K562 (cell line): ENCODE data around the gene ALKBH7. TPM values are rescaled to one million over a fixed set of nuclear protein-coding genes. Genes with fewer than 3 reads are reported as not detected.

Experiments
- BRF1 ChIP-seq: IDR thresholded peaks from 3 replicates; pipeline ENCODE4 v1.6.1; 2011; ENCODE audit warnings: borderline replicate concordance, mild to moderate bottlenecking; ENCODE audit not compliant: insufficient read length; ENCODE audit errors: extremely low read depth
- CBX5 ChIP-seq: IDR thresholded peaks from 2 replicates; pipeline ENCODE4 v1.6.1; 2014; ENCODE audit warnings: low read depth, borderline replicate concordance
- CHCHD3 ChIP-seq: fragments of 250-450 bp; sonication (Bioruptor Pico); IDR thresholded peaks from 2 replicates; pipeline ENCODE4 v2.1.2; 2022; ENCODE audit warnings: mild to moderate bottlenecking
- ETV1 ChIP-seq: fragments of 450-650 bp; conservative IDR thresholded peaks from 2 replicates; pipeline ENCODE4 v1.6.1; 2016; ENCODE audit warnings: missing genetic modification characterization, control low read depth, low read depth, missing compliant biosample characterization
- FOS ChIP-seq: IDR thresholded peaks from 3 replicates; pipeline ENCODE4 v1.6.1; 2011; ENCODE audit not compliant: insufficient read length; ENCODE audit errors: extremely low read depth
- GABPB1 ChIP-seq: sonication (generic); formaldehyde crosslinking; IDR thresholded peaks from 2 replicates; pipeline ENCODE4 v1.8.0; 2022; ENCODE audit warnings: mild to moderate bottlenecking, missing genetic modification reagents
- HSF4 ChIP-seq: fragments of 250-450 bp; sonication (Bioruptor Pico); IDR thresholded peaks from 2 replicates; pipeline ENCODE4 v2.1.2; 2022; ENCODE audit warnings: mild to moderate bottlenecking, moderate library complexity, borderline replicate concordance
- MTA2 ChIP-seq: fragments of 450-650 bp; IDR thresholded peaks from 2 replicates; pipeline ENCODE4 v1.6.1; 2016; ENCODE audit warnings: low read depth
- MXI1 ChIP-seq: IDR thresholded peaks from 2 replicates; pipeline ENCODE4 v1.6.1; 2011; ENCODE audit warnings: low read depth, mild to moderate bottlenecking, improper control_type of control experiment, low read length
- NFATC3 ChIP-seq: fragments of 450-650 bp; IDR thresholded peaks from 2 replicates; pipeline ENCODE4 v1.6.1; 2017; ENCODE audit warnings: mild to moderate bottlenecking
- OTX1 ChIP-seq: fragments of 450-650 bp; formaldehyde crosslinking; IDR thresholded peaks from 2 replicates; pipeline ENCODE4 v1.4.0; 2022; ENCODE audit warnings: mild to moderate bottlenecking
- POLR2H ChIP-seq: IDR thresholded peaks from 2 replicates; pipeline ENCODE4 v1.6.1; 2016; ENCODE audit warnings: missing genetic modification characterization, low read depth, mild to moderate bottlenecking, control low read depth, missing compliant biosample characterization, moderate library complexity
- RCOR1 ChIP-seq, 2 experiments: IDR thresholded peaks; 2 replicates each; pipeline ENCODE4 v1.6.1; 2012; ENCODE audit warnings: low read depth in 2 of 2, low read length in 2 of 2, borderline replicate concordance in 1 of 2, improper control_type of control experiment in 1 of 2
- SMARCB1 ChIP-seq: IDR thresholded peaks from 2 replicates; pipeline ENCODE4 v1.6.1; 2011; ENCODE audit warnings: improper control_type of control experiment, low read depth; ENCODE audit not compliant: insufficient read length
- SREBF1 ChIP-seq: fragments of 150-350 bp; IDR thresholded peaks from 2 replicates; pipeline ENCODE4 v1.6.1; 2014; ENCODE audit warnings: antibody characterized with exemption, low read depth, low read length, borderline replicate concordance
- SUPT5H ChIP-seq: fragments of 450-650 bp; IDR thresholded peaks from 2 replicates; pipeline ENCODE4 v1.6.1; 2016
- TAF1 ChIP-seq: IDR thresholded peaks from 2 replicates; pipeline ENCODE4 v1.6.1; 2011; ENCODE audit warnings: mild to moderate bottlenecking, low read length, moderate library complexity; ENCODE audit not compliant: insufficient read depth, control insufficient read depth, severe bottlenecking; ENCODE audit errors: extremely low read depth
- YBX1 ChIP-seq: fragments of 450-650 bp; IDR thresholded peaks from 2 replicates; pipeline ENCODE4 v1.7.1; 2016; ENCODE audit warnings: mild to moderate bottlenecking
- ZBTB1 ChIP-seq: sonication (generic); formaldehyde crosslinking; IDR thresholded peaks from 2 replicates; pipeline ENCODE4 v1.8.1; 2023; ENCODE audit warnings: missing genetic modification reagents, low read depth, mild to moderate bottlenecking, borderline replicate concordance
- ZNF146 ChIP-seq: IDR thresholded peaks from one replicate; pipeline ENCODE4 v1.6.1; 2018; ENCODE audit warnings: missing compliant biosample characterization; ENCODE audit not compliant: unreplicated experiment
- ZZZ3 ChIP-seq: fragments of 450-650 bp; IDR thresholded peaks from 2 replicates; pipeline ENCODE4 v1.6.1; 2016; ENCODE audit warnings: antibody characterized with exemption, mild to moderate bottlenecking, moderate library complexity
- polyA plus RNA-seq, 8 experiments: library from polyadenylated mRNA; depleted of rRNA in 4 of 8; stranded (reverse) in 5 of 8; unstranded in 3 of 8; fragments of >200 nt; fragmentation: Nextera tagmentation in 2 of 8; fragmentation: Illumina TruSeq in 1 of 8; extraction: Ambion mirVana in 2 of 8; extraction: Trizol in 1 of 8; gene quantifications; 2 replicates each; pipeline versions ENCODE4 v1.2.1 to v1.2.3, GENCODE V29; 2011 to 2014; ENCODE audit warnings: inconsistent platforms in 1 of 8, missing spikeins in 1 of 8
- total RNA-seq, 7 experiments: library from RNA; depleted of rRNA in 6 of 7; stranded (reverse); fragments of >200 nt in 6 of 7; fragmentation: Illumina TruSeq in 2 of 7; extraction: Trizol in 2 of 7; gene quantifications; 2 replicates each; pipeline versions ENCODE4 v1.2.1 to v1.2.3, GENCODE V29; 2011 to 2021; ENCODE audit warnings: low replicate concordance in 1 of 7
- TF ChIP-seq, protein P1 (sequence below), 2 experiments: fragments of 450-650 bp; conservative IDR thresholded peaks; 2 replicates each; pipeline ENCODE4 v1.6.1; 2017; ENCODE audit warnings: mild to moderate bottlenecking in 2 of 2, moderate library complexity in 2 of 2
- TF ChIP-seq, protein P2 (sequence below): sonication (generic); formaldehyde crosslinking; IDR thresholded peaks from 2 replicates; pipeline ENCODE4 v1.8.0; 2022; ENCODE audit warnings: missing genetic modification reagents, mild to moderate bottlenecking, moderate library complexity, borderline replicate concordance
- TF ChIP-seq, protein P3 (sequence below): fragments of 200-400 bp; formaldehyde crosslinking; IDR thresholded peaks from 2 replicates; pipeline ENCODE4 v1.6.1; 2017; ENCODE audit warnings: mild to moderate bottlenecking, low read depth, low read length, moderate library complexity

The ALKBH7 gene
- total and polyA plus RNA-seq, 9 of the 15 experiments (the other 6 are each of a cell fraction or from before 2014, with no cell fraction given): 0.69 to 94.8 (median 17.6) TPM

DNA sequence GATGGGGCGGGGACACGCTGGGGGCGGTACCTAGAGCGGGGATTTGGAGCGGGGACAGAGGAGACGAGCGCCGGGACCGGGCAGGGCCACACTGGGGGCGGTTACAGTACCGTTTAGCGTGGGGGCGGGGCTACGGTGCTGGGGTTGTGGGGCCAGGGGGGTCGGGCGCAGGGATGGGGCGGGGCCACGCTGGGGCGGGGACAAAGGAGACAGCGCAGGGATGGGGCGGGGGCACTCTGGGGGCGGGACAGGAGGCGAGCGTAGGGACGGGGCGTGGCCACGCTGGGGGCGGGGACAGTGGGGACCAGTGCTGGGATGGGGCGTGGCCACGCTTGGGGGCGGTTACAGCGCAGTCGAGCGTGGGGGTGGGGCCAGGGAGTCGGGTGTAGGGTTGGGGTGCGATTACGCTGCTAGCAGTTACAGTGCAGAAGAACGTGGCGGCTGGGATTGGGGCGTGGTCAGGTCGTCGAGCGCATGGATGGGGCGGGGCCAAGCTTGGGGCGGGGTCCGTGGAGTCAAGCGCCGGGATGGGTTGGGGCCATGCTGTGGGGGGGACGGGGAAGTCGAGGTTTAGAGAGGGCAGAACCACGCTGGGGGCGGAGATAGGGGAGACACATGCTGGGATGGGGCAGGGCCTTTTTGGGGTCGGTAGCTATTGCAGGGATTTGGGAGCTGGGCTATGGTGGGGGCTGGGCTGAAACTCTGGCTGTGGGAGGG, 660 bp downstream of the ALKBH7 start (continued):
- TF ChIP-seq, protein P1, sequence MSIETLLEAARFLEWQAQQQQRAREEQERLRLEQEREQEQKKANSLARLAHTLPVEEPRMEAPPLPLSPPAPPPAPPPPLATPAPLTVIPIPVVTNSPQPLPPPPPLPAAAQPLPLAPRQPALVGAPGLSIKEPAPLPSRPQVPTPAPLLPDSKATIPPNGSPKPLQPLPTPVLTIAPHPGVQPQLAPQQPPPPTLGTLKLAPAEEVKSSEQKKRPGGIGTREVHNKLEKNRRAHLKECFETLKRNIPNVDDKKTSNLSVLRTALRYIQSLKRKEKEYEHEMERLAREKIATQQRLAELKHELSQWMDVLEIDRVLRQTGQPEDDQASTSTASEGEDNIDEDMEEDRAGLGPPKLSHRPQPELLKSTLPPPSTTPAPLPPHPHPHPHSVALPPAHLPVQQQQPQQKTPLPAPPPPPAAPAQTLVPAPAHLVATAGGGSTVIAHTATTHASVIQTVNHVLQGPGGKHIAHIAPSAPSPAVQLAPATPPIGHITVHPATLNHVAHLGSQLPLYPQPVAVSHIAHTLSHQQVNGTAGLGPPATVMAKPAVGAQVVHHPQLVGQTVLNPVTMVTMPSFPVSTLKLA (conservative IDR thresholded peaks at IDR 0.05): peak; percentile 61 to 74
- TF ChIP-seq, protein P2, sequence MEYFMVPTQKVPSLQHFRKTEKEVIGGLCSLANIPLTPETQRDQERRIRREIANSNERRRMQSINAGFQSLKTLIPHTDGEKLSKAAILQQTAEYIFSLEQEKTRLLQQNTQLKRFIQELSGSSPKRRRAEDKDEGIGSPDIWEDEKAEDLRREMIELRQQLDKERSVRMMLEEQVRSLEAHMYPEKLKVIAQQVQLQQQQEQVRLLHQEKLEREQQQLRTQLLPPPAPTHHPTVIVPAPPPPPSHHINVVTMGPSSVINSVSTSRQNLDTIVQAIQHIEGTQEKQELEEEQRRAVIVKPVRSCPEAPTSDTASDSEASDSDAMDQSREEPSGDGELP: no peak
- TF ChIP-seq YBX1 (no peak), SREBF1 (no peak), HSF4 (CRISPR knock-in tag) (no peak), RCOR1 (IDR thresholded peaks at IDR 0.05; ENCODE audit: borderline replicate concordance in 1 of 2, low read depth in 2 of 2, low read length in 2 of 2) (no peak), MTA2 (no peak), CBX5 (no peak), TAF1 (peak; percentile 14), OTX1 (CRISPR knock-in tag) (no peak), MXI1 (peak; percentile 41; the same call in 1 of the 2 replicates), GABPB1 (CRISPR knock-in tag) (no peak; the same call in 1 of the 2 replicates), FOS (no peak), SUPT5H (0 out of 2 replicates have a peak, but pooled peaks have one; percentile 39), POLR2H (tag) (no peak), SMARCB1 (no peak), BRF1 (no peak), NFATC3 (no peak), ZBTB1 (CRISPR knock-in tag) (no peak), ZNF146 (no peak), ETV1 (tag) (no peak), CHCHD3 (CRISPR knock-in tag) (no peak), ZZZ3 (no peak)
- TF ChIP-seq, protein P3, sequence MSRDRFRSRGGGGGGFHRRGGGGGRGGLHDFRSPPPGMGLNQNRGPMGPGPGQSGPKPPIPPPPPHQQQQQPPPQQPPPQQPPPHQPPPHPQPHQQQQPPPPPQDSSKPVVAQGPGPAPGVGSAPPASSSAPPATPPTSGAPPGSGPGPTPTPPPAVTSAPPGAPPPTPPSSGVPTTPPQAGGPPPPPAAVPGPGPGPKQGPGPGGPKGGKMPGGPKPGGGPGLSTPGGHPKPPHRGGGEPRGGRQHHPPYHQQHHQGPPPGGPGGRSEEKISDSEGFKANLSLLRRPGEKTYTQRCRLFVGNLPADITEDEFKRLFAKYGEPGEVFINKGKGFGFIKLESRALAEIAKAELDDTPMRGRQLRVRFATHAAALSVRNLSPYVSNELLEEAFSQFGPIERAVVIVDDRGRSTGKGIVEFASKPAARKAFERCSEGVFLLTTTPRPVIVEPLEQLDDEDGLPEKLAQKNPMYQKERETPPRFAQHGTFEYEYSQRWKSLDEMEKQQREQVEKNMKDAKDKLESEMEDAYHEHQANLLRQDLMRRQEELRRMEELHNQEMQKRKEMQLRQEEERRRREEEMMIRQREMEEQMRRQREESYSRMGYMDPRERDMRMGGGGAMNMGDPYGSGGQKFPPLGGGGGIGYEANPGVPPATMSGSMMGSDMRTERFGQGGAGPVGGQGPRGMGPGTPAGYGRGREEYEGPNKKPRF: no peak
